Measurements from ENCODE around the gene PSMB9. TPM values are rescaled to one million over a fixed set of nuclear protein-coding genes. Genes with fewer than 3 reads are reported as not detected.
A peak's percentile ranks its signal among the peaks of the same experiment; 100 is the strongest.
"Not testable (repeated sequence)": the region's sequence is repeated elsewhere in the genome, so short reads cannot be mapped to it uniquely, and the experiment has no call there.

The PSMB9 gene
- total RNA-seq, result 10 to 100 TPM; 24.2 to 25.7 TPM

GRCh38 chr6:32853541-32854375, at the start of gene PSMB9, which contains the start of gene TAP1:
TSS of gene PSMB9 (plus strand) at chr6:32854192. CDS start at chr6:32854230, 38 bp downstream.
TSS of gene TAP1 (minus strand) at chr6:32853704. CDS start at chr6:32853636, 68 bp downstream.
- TF ChIP-seq CTCF (IDR thresholded peaks at IDR 0.05), result peak; percentile 72
- peak within 1 kb of the TSS; percentile 88 to 91 for H3K27ac ChIP-seq
- H3K36me3 ChIP-seq, result peaks cover 4% of the 10 kb centered on the region
- H3K27me3 ChIP-seq (replicated peaks; ENCODE audit: insufficient read depth), result no peaks in the 10 kb centered on the region
- no peaks in the 10 kb centered on the region for H3K9me3 ChIP-seq
- DNase-seq (ENCODE audit: low spot score), result peak; percentile 81
- peak within 1 kb of the TSS; percentile 78 for H3K4me3 ChIP-seq
- H3K4me1 ChIP-seq (ENCODE audit: control insufficient read depth in 1 of 2, low read depth in 2 of 2), result peaks cover 17 to 25% of the 10 kb centered on the region in 2 donors
- peak; percentile 79 for ATAC-seq (ENCODE audit: insufficient number of reproducible peaks, low FRiP score, low read depth)

GRCh38 chr6:32805404-32805803, 48.6 kb upstream of the PSMB9 start:
- not testable (repeated sequence) for H3K27ac ChIP-seq; H3K27me3 ChIP-seq (replicated peaks; ENCODE audit: insufficient read depth)

GRCh38 chr6:32807020-32807580, 46.9 kb upstream of the PSMB9 start:
- ATAC-seq (ENCODE audit: insufficient number of reproducible peaks, low FRiP score, low read depth), result no peak
- Histone ChIP-seq H3K9me3 (no peaks in the 10 kb centered on the region), H3K4me3 (no peak overlapping the region), H3K36me3 (no peaks in the 10 kb centered on the region), H3K4me1 (ENCODE audit: control insufficient read depth in 1 of 2, low read depth in 2 of 2) (no peaks in the 10 kb centered on the region), H3K27ac (no peak overlapping the region), H3K27me3 (replicated peaks; ENCODE audit: insufficient read depth) (no peaks in the 10 kb centered on the region)
- DNase-seq (ENCODE audit: low spot score), result no peak
- TF ChIP-seq CTCF (IDR thresholded peaks at IDR 0.05), result no peak

More at GRCh38 chr6:32805404-32805803, 48.6 kb upstream of the PSMB9 start:
- H3K9me3 ChIP-seq; H3K4me1 ChIP-seq (ENCODE audit: control insufficient read depth in 1 of 2, low read depth in 2 of 2); H3K4me3 ChIP-seq; ATAC-seq (ENCODE audit: insufficient number of reproducible peaks, low FRiP score, low read depth); DNase-seq (ENCODE audit: low spot score); H3K36me3 ChIP-seq: not testable (repeated sequence)

- Histone ChIP-seq H3K36me3 (no peaks in the 10 kb centered on the region), H3K27ac (no peak overlapping the region), H3K27me3 (replicated peaks; ENCODE audit: insufficient read depth) (no peaks in the 10 kb centered on the region), H3K4me3 (no peak overlapping the region), H3K9me3 (no peaks in the 10 kb centered on the region), H3K4me1 (ENCODE audit: control insufficient read depth in 1 of 2, low read depth in 2 of 2) (no peaks in the 10 kb centered on the region)
- DNase-seq (ENCODE audit: low spot score) (no peak), ATAC-seq (ENCODE audit: insufficient number of reproducible peaks, low FRiP score, low read depth) (no peak)
- TF ChIP-seq CTCF (IDR thresholded peaks at IDR 0.05), result no peak
These were observed 44.8 kb upstream of the PSMB9 start for GRCh38 chr6:32809171-32809570.

GRCh38 chr6:32814145-32814544, 39.8 kb upstream of the PSMB9 start:
- Histone ChIP-seq H3K27me3 (replicated peaks; ENCODE audit: insufficient read depth) (no peaks in the 10 kb centered on the region), H3K36me3 (no peaks in the 10 kb centered on the region), H3K4me3 (no peak overlapping the region), H3K27ac (no peak overlapping the region), H3K9me3 (no peaks in the 10 kb centered on the region), H3K4me1 (ENCODE audit: control insufficient read depth in 1 of 2, low read depth in 2 of 2) (no peaks in the 10 kb centered on the region)
- TF ChIP-seq CTCF (IDR thresholded peaks at IDR 0.05), result no peak
- no peak for ATAC-seq (ENCODE audit: insufficient number of reproducible peaks, low FRiP score, low read depth)
- no peak for DNase-seq (ENCODE audit: low spot score)

All from thoracic aorta (tissue), 2 donors.